ENCODE measurements around the gene TCAP. TPM values are rescaled to one million over a fixed set of nuclear protein-coding genes. Genes with fewer than 3 reads are reported as not detected.
A peak's percentile ranks its signal among the peaks of the same experiment; 100 is the strongest.

Gene TCAP
- total RNA-seq, 1 donor, result not detected

DNA sequence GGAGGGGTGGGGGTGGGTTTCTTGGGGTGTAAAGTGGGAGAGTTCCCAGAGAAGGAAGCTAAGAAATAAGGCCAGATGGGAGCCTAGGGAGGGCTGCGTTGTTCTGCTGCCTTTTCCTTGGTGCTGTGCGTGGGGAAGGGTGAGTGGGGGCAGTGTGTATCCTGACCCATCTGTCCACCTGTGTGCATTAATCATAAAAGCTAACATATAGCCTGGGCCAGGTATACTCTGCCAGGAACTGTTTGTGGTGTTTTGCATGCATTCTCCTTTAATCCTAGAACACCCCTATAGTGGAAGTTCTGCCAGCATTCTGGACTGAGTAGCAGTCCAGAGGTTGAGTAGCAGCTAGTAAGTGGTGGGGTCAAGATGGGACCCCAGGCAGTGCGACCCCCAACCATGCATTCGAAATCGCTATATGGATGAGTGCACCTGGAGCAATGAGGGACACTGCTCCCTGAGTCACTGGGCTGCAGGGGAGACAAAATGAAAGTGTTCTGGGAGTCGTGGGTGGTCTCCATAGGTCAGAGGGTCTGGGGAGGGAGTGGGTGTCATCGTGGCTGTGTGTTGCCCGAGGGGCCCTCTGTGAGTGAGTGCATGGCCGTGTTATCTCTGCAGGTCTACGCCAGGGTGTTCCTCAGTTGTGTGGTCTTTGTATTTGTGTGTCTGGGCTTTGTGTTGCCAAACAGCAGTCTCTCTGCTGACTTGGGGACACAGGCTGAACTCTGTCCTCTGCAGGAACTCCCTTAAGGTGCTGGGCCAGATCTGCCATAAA lies 36.0 kb downstream of the TCAP start:
- H3K4me3 ChIP-seq (ENCODE audit: low read depth, low read length), result peak overlapping the region; percentile 83
- TF ChIP-seq, protein P1, sequence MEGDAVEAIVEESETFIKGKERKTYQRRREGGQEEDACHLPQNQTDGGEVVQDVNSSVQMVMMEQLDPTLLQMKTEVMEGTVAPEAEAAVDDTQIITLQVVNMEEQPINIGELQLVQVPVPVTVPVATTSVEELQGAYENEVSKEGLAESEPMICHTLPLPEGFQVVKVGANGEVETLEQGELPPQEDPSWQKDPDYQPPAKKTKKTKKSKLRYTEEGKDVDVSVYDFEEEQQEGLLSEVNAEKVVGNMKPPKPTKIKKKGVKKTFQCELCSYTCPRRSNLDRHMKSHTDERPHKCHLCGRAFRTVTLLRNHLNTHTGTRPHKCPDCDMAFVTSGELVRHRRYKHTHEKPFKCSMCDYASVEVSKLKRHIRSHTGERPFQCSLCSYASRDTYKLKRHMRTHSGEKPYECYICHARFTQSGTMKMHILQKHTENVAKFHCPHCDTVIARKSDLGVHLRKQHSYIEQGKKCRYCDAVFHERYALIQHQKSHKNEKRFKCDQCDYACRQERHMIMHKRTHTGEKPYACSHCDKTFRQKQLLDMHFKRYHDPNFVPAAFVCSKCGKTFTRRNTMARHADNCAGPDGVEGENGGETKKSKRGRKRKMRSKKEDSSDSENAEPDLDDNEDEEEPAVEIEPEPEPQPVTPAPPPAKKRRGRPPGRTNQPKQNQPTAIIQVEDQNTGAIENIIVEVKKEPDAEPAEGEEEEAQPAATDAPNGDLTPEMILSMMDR (IDR thresholded peaks at IDR 0.05; ENCODE audit: insufficient read depth, low read depth, low read length), result no peak
- no peak for DNase-seq (ENCODE audit: low read depth)

DNA sequence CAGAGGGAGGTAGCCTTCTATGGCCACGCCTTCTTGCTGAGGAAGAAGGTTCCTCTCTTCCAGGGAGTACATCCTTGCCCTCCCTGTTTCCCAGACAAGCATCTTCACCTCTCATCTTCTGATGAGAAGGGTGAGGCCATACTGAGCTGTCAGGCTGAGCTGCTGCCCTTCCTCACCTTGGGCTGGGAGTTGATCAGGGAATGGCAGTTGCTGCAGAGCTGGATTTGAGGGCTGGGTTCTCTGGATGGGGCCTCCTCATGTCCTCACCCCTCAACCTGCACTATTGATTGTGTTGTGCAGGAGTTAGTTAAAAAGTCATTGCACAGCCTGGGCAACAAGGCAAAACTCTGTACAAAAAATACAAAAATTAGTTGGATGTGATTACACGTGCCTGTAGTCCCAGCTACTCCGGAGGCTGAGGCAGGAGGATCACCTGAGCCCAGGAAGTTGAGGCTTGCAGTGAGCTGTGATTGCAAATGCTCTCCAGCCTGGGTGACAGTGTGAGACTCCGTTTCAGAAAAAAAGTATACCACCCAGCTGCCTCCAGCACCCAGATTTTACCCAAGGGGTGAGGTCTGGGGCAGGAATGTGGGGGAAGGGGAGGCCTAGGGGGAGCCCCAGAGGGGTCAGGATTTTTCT lies 36.8 kb downstream of the TCAP start:
- TF ChIP-seq, protein P1 (IDR thresholded peaks at IDR 0.05; ENCODE audit: insufficient read depth, low read depth, low read length), result no peak
- DNase-seq (ENCODE audit: low read depth), result no peak
- no peak overlapping the region for H3K4me3 ChIP-seq (ENCODE audit: low read depth, low read length)

DNA sequence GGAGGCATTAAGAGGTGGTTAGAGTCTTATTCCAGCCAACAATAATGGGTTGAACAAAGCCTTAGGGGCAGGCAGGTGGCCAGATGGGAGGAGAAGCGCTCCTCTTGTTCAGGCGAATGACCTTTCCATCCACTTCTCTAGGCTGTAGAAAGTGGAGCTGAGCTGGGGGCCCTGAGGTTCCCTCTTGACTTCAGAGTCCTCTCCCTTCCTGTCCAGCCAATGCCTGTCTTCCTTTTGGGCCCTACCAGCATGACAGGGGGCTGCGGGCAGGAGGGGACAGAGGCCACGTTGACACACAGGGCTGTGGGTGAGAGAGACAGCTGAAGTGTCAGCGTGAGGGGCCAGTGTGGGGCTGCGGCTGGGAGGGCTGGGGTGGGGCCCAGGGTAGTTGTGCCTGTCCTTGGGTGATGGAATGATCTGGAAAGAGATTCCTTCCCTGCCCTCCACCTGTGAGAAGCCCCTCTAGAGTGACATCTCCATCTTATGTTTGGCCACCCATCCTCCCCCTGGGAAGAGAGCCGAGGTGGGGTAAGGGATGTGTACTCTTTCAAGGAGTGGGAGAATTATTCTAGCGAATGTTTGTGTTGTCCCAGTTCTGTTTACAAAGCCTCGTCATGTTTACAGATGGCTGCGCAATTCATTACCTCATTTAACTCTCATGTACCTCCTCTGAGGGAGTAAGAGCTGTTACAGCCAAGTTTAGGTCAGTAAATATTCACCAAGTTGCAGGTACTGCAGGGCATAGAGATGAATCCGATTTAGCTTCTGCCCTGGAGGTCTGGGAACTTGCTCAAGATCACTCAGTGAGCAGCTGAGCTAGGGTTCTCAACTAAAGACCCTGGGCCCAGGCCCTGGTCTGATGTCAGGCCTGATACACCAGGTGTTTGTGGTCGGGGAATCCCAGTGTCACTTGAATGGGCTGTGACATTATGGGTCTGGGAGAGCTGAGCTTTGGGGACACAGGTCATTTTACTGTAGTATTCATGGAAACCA lies 38.0 kb downstream of the TCAP start:
- DNase-seq (ENCODE audit: low read depth), result peak; percentile 63
- TF ChIP-seq, protein P1 (IDR thresholded peaks at IDR 0.05; ENCODE audit: insufficient read depth, low read depth, low read length), result no peak
- H3K4me3 ChIP-seq (ENCODE audit: low read depth, low read length), result no peak overlapping the region

DNA sequence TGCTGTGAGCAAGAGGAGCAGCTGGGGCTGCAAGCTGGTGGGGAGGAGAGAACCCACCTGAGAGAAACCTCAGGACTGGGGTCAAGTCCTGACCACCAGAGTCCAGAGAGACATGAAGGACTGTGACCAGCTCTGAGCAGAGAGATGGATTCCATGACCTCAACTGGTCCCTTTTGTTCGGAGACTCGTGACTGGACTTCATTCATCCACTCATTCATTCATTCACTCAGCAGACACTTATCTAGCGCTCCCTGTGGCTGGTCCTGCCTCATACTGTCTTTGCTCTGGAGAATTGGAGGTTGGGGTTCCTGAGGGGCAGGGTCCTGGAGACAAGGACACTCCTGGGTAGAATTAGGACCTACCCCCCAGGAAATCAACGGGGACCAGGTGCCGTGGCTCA lies 38.8 kb downstream of the TCAP start:
- DNase-seq (ENCODE audit: low read depth), result no peak

DNA sequence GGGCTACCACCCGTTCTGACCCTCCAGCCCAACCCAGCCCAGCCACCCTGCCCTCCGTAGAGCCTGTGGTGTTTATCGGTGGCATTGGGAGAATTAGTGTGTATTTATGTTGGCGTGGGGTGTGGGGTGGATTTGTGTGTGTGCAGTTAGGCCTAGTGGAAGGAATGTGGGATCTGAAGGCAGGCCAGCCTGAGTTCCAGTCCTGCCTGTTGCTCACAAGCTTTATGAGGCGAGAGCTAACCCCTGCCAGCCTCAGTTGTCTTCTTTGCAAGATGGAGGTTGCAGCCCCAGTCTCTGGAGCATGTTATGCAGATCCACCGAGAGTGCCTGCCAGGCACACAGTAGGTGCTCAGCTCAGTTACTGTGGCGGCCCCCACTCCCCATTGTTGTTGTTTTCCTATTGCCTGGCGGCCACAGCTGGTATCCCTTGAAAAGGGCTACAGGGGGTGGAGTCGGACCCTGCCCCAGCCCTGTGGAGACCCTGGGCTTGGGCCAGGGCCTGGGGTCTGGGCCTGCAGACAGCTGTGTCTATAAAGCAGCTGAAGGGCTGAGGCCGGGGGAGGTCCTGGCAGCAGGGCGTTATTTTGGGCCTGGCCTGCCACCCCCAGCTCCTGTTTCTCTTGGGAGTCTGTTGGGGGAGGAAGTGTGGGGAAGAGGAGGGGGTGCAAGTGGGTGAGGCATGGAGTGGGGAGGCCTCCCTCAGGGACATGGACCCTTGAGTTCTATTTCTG lies 39.8 kb downstream of the TCAP start:
- H3K4me3 ChIP-seq (ENCODE audit: low read depth, low read length), result no peak overlapping the region
- TF ChIP-seq, protein P1 (IDR thresholded peaks at IDR 0.05; ENCODE audit: insufficient read depth, low read depth, low read length), result peak; percentile 52
- peak; percentile 48 for DNase-seq (ENCODE audit: low read depth)

More for the DNA sequence above, 38.8 kb downstream of the TCAP start:
- H3K4me3 ChIP-seq (ENCODE audit: low read depth, low read length), result no peak overlapping the region
- TF ChIP-seq, protein P1 (IDR thresholded peaks at IDR 0.05; ENCODE audit: insufficient read depth, low read depth, low read length), result no peak

DNA sequence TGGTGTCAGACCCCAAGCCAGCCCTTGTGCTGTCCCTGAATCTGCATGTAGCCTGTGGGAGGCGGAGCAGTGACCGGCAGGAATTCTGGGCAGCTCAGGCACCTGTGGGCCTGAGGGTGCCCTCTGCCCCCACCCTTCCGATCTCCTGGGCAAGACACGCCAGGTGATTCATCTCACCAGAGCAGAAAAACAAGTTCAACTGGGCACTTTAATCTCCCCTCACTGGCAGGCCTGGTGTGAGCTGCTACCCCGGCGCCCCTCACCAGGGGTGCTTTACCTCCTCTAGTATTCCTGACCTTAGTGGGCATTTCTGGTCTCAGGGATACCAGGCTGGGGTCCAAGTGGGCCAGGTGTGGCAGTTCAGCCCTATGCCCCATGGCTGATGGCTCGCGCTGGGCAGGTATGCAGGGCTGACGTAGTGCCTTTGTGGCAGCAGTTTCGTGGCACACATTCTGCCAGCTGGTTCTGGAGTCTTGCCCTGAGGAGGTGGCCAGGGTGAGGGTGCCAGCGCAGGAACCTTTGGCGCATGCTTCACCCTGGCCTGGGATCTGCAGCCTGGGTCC lies 40.7 kb downstream of the TCAP start:
- DNase-seq (ENCODE audit: low read depth), result no peak
- H3K4me3 ChIP-seq (ENCODE audit: low read depth, low read length), result no peak overlapping the region
- TF ChIP-seq, protein P1 (IDR thresholded peaks at IDR 0.05; ENCODE audit: insufficient read depth, low read depth, low read length), result no peak
